HG02981 (cell line): ENCODE measurements around the gene FAM83F.
"Not testable (repeated sequence)": the region's sequence is repeated elsewhere in the genome, so short reads cannot be mapped to it uniquely, and the experiment has no call there.

Experiments
- ATAC-seq: cut with Tn5 transposase; IDR thresholded peaks from one replicate; pipeline ENCODE4 v1.9.1; 2021; ENCODE audit warnings: mild to moderate bottlenecking, moderate library complexity; ENCODE audit not compliant: unreplicated experiment

Gene FAM83F

DNA sequence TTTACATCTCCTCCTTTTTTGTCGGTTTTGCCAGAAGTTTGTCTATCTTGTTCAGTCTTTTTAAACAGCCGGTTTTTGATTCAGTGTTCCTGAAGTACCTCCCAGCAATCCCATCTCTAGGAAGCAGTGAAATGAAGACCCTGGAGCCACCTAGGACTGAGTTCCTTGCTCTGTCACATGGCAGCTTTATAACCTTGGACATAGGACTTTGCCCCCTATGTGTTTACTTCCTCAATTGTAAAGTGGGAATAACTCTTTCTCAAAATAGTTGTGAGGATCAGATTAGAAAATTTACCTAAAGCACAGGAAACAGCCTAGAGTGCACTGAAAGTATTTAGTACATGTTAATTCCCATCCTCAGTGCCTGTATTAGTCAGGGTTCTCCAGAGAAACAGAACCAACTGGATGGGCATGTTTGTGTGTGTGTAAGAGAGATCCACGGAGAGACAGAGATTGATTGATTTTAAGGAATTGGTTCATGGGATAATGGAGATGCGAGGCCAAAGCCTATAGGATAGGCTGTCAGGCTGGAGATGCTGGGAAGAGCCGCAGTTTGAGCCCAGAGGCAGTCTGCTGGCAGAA lies 20.0 kb downstream of the FAM83F start:
- ATAC-seq, result no peak

DNA sequence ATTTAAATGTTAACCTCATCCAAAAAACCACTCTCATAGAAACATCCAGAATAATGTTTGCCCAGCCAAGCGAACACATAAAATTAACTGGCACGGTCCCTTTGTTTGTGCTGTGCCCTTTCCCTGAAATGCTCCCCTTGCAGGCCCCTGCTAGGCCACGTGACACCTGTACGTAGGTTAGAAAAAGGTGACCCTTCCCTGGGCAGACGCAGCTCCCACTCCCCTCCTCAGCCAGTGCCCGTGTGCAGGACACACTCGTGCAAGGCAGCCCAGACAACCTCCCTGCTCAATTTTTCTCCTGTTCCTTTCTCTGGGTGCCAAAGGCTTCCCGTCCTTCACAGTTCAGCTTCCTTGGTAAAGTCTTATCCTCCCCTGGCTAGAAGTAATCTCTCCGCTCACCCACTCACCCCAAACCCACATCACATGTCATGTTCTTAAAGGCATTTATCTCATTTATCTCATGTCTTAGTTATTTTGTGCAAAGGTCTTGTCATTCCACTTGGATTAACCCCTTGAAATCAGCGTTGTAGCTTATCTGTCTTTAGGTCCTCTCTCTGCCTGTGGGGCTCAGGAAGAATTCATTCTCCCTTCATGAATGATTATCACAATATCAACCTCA lies 20.7 kb downstream of the FAM83F start:
- no peak for ATAC-seq

DNA sequence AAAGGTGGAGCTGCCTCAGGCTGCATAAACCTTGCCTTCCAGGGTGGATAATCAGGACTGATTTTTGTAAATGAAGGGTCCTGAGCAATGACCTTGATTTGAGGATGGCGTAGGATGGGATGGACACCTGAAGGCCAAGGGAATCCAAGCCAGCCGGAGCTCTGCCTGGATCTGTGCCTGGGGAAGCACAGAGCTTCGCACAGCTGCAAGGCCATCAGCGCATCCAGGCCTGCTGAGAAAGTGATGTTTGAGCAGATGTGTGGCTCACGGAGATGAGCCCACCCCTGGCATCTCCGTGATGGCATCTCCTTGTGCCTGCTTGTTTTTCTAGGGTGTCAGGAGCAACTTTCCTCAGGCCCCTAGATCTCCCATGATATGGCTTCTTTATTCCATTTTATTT lies 23.3 kb downstream of the FAM83F start:
- no peak for ATAC-seq

DNA sequence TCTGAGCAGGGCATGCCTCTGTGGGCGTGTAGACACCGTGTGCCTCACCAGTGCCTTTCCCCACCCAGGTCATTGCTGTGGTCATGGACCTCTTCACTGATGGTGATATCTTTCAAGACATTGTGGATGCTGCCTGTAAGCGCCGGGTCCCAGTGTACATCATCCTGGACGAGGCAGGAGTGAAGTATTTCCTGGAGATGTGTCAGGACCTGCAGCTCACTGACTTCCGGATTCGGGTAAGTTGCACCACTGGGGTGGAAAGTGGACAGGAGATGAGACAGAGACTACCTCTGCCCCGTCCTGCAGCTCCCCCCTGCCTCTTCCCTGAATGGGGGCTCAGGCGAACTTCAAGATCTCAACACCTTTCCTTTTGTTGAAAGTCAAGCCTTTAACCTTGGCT lies 24.3 kb downstream of the FAM83F start:
- ATAC-seq, result no peak

DNA sequence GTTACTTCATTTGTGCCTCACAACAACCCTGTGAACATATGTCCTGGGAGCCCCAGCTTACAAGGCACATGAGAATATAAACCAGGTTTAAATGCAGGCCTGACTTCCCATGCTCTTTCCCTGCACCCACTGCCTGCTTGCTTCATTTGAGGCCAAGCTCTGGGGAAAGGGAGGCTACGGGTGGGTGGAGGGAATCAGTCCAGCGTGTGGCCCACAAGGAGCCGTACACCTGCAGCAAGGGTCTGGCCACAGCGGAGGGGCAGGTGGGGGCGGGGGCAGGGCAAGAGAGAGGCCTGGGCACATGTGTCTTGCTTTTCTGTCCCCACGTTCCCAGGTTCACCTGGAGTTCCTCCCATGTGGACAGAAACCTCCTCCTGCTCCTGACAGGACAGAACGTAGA lies 26.2 kb downstream of the FAM83F start:
- ATAC-seq, result no peak

DNA sequence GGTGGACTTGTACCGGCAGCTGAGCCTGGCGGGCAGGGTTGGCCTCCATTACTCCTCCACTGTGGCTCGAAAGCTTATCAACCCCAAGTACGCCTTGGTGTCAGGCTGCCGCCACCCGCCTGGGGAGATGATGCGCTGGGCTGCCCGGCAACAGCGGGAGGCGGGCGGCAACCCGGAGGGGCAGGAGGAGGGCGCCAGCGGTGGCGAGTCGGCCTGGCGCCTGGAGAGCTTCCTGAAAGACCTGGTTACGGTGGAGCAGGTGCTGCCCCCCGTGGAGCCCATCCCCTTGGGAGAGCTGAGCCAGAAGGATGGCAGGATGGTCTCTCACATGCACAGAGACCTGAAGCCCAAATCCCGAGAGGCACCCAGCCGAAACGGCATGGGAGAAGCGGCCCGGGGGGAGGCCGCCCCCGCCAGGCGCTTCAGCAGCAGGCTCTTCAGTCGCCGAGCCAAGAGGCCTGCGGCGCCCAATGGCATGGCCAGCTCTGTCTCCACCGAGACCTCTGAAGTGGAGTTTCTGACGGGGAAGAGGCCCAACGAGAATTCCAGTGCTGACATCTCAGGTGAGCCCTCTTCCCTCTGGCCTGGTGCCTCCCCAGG lies 26.7 kb downstream of the FAM83F start:
- ATAC-seq, result no peak

DNA sequence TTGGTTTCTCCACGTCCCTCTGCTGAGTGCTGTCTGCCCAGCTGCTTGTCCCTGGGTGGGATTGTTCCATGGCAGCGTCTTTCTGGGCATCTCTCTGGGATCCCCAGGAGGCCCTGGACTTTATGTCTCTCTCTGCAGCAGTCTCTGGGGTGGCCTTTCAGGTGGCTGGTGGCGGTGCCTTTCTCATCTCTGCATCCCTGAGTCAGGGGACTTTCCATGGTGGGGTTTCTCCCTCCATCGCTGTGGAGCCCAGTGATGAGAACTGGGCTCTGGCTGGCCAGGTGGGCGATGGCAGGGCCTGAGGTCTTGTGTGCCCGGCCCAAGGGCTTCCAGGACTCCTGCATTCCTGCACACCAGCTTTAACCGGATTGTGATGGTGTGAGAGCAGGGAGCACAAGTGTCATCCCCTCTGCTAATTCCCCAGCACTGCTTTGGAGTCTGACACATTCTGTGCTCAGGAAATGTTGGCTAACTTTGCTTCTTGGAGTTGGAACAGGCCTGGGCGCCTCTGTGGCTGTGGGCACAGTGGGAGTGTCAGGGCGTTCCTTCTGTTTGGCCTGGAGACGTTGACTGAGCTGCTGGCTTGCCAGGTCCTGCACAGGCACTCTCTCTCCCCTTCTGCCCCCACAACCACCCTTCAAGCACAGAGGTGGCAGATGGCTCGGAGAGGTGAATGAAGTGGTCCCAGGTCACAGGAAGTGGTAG lies 27.9 kb downstream of the FAM83F start:
- no peak for ATAC-seq

DNA sequence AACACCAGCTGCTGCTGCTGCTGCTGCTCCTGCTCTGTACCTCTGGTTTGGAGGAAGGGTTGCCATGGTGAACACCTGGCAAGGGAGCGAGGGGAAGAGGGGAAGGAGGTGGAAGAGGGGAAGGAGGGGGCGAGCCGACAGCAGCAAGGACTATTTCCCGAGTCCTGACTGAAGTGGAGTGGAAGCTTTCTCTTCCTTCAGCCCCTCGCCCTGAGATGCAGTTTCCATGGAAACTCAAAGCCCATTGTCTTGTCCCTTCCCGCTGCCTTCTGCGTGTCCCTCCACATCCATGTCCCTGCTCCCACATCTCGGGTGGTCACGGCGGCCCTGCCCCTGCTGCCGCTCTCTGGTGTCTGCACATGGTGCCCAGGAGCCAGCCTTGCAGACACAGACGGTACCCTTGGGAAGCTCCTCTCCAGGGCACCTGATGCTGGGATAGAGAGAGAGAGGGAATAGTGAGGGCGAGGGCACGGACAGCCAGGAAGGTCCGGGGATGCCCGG lies 28.6 kb downstream of the FAM83F start:
- no peak for ATAC-seq

DNA sequence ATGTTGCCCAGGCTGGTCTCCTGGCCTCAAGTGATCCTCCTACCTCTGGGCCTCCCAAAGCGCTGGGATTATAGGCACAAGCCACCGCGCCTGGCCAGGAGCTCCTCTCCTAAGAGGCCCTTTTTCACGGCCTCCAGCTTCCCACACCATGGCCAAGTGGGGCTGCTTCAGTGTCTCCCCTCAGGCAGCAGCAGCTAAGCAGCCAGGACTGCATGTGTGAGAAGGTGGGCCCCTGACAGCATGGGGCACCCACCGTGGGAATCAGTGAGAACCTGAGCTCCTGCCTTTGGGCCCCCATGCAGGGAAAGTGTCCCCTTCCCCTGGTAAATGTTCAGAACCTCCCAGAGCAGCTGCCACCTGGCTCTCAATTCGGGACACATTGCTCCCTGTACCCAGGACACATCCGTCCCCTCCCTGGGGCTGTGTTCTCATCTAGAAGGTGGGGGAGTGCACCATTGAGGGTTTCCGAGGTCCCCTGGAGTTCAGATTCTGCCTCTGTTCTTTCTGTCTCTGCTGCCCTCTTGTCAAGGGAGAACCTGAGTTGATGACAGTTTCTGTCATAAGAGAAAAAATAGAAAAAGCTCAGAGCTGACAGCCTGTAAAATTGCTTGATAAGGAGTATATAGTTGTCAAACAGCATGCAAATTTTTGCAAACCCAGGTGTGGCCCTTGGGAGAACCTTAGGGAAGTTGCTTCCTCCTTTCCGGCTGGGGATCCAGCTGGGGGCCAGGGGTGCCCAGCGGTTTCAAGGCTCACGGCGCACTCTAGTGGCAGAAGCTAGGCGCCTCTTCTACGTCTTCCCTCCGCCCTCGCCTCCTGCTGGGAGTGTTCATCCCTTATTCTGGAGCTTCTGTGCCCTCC lies 29.7 kb downstream of the FAM83F start:
- no peak for ATAC-seq

DNA sequence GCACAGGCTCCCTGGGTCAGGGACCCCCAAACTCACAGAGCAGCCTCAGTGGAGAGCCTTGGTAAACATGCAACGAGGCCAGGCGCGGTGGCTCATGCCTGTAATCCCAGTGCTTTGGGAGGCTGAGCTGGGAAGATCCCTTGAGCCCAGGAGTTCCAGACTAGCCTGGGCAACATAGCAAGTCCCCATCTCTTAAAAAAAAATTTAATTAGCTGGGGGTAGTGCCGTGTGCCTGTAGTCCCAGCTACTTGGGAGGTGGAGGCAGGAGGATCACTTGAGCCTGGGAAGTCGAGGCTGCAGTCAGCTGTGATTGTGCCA lies 30.3 kb downstream of the FAM83F start:
- ATAC-seq, result not testable (repeated sequence)

DNA sequence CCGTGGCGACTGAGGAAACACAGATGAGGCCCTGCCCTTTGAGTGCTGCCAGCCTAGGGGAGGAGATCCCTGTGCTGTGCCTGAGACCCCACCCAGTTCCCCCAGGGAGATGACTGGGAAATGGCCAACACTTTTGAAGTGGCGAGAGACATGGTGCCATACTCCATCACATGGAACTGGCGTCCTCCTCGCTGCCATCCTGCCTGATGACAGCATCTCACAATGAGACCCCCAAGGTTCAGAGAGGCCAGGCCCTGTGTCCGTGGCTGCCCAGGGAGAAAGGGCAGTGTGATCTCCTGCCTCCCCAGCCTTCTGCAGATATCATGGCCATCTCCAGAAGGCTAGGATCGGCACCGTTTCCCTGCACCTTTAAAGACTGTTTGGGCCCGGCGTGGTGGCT lies 31.1 kb downstream of the FAM83F start:
- no peak for ATAC-seq

DNA sequence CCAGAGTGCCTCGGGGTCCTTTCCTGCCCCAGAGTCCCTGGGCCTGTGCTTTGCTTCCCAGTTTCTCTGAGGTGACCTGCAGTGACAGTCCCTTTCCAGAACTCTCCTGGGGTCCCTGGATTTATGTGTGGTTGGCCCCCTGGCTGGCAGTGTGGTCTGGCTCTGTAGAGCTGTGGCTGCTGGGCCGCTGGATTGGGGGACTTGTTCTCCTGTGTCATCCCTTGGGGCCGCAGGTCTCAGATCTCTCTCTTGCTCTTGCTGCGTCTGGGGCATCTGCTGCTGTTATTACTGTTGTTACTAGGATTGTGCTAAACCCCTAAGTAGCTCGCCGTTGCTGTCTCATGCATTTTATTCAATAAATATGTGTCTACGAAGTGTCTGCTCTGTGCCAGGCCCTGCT lies 31.9 kb downstream of the FAM83F start:
- no peak for ATAC-seq

DNA sequence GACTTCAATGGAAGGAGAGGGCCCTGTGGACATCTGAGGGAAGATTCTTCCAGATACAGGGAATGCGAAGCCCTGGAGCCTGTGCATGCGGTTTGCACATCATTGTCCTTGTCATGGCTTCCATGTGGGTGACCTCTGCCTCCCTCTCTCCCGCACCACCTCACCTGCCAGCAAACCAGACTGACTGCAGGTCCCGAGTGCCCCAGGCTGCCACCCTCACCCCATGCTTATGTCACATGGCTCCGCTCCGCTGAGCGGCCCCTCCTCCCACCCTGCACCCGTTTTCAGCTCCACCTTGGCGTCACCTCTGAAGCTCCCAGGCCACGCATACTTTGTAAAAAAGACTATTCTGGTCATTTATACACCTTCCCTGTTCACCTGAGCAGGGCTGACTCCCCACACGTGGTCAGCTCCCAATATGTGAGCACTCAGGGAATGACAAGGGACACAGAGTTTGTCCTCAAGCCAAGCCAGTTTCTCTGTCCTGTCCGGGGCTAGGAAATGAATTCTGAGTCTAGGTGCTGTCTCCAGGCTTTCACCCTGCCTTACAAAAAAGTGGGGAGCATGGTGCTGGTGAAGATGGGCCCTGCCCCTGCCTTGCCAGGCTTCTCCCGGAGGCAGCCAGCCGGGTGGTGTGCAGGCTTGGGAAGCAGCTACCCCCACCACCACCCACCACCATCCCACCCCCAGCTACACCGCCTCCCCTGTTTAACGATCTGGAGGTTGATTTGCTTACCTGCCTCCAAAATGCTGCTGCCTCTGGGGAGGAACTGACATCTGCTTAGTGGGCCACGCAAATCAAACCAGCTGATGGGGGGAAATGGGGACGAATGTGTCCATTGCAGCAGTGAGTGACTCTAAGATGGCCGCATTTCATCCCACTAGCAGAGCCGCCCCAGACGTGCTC lies 32.7 kb downstream of the FAM83F start:
- ATAC-seq, result no peak

DNA sequence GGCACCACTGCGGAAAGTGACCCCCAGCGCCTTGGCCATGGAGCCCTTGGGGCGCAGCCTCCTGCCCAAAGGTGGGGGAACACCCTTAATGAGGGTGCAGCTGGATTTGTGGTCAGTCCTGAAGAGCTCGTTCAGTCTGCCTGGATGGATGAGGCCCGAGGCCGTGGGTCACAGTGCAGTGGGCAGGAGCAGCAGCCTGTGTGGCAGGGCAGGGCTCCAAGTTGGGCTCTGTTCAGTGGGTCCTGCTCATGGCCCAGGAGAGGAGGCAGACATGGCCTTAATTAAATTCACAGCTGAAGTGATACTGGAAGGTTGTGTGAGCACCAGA lies 33.3 kb downstream of the FAM83F start:
- no peak for ATAC-seq

DNA sequence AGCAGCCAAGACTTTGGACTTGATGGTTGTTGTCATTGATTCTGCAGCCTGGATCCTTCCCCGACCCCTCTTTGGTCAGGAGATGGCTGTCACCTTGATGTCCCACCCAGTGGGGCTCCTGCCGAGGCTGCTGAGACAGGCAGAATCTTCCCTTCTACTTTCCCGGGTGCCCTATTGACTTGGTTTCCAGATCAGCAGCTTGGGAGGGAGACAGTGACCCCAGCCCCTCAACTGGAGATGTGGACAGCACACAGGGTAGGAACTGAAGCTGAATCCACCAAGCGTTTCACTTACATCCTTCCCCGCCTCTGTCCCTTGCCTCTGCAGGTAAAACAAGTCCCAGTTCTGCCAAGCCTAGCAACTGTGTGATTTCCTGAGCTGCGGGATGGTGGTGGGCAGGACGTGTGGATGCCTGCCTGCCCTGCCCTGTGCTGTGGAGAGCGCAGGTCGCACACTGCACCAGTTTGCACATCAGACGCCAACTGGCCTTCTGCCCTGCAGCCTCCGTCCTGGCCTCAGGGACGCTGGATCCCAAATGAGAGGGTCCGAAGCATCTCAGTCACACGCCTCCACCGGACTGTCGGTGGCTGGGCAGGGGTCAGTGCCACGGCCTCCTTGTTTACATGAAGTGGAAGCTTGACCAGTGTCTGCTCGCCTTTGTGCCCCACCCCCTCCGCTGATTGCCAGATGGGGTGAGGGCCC lies 34.6 kb downstream of the FAM83F start:
- ATAC-seq, result no peak

DNA sequence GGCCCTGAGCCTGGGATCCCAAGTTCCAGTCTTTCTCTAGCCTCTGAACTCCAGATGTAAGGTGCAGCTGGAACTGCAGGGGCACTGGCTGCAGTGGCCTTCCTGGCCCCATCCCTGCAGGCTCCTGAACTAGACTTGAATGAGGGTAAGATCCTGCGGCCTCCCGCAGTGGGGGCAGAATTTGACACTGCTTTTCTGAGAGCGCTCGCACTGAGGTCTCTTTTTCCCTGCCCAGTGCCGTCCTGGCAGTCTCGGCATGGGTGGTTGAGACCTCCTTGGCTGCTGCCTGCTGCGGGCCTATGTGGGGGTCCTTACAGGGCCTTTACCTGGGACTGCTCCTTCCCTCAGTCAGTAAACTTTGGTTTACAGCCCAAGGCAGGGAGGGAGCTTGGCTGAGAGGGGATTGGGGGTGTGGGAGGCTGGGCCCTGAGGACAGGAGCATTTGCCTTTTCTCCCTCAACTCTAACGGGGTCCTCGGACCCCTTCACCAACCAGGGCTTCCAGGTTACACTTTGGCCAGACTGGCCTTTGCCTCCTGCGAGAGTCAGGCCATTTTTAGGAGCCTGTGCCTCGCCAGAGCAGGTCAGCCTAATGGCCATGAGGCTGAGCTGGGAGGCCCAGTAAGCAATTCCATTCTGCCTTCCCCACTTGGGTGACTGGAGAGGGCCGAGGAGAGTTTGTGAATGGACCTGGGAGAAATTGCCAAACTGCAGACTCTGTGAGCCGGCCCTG lies 35.4 kb downstream of the FAM83F start:
- ATAC-seq, result no peak

DNA sequence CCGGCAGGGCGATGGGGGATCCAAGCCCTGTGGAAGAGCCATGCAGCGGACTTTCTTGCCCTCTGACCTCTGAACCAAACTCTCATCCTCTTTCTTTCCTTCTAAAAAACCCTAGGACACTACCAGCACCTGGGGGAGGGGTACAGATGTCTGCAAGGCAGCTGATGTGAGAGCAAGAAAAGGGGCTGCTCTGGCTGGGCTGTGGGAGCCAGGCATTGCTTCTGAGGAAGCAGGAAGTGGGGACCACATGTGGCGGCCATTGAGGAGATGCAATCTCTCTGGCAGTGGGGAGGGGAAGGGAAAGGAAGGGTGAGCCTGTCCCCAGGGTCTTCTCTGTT lies 36.0 kb downstream of the FAM83F start:
- ATAC-seq, result no peak

DNA sequence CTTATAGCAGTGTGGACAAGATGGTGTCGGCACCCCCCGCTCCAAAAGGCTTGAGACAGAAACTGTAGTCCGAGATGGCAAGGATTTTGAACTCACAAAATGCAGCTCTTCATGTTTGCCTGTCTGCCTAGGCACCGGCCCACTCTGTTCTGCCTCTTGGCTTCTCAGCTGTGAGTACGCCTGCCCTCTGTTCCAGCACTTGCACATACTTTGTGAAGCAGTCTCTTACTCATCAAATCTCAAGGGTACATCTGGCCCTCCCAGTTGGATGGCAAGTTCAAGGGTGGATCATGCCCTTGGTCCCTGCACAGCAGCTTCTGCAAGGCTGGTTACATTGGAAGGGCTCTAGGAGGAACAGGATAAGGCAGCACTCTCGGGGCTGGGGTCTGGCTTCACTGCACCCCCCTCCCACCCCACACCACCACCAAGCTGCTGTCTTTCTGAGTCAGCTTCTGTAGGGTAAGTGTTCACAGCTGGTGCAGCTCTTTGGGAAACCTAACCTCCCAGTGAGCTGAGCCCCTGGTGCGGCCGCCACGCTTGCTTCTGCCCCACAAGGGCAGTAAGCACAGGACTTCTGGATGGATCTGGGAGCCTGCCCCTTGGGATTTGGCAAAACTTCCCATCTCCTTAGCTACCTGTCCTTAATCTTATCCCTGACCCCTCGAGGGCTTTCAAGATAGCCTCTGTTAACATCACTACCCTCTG lies 37.2 kb downstream of the FAM83F start:
- ATAC-seq, result no peak
